ENCODE data around the gene TRAF1. TPM values are rescaled to one million over a fixed set of nuclear protein-coding genes. Genes with fewer than 3 reads are reported as not detected.

TRAF1 gene
- total RNA-seq, 1 donor from 2014 or later, result 16.7 TPM

DNA sequence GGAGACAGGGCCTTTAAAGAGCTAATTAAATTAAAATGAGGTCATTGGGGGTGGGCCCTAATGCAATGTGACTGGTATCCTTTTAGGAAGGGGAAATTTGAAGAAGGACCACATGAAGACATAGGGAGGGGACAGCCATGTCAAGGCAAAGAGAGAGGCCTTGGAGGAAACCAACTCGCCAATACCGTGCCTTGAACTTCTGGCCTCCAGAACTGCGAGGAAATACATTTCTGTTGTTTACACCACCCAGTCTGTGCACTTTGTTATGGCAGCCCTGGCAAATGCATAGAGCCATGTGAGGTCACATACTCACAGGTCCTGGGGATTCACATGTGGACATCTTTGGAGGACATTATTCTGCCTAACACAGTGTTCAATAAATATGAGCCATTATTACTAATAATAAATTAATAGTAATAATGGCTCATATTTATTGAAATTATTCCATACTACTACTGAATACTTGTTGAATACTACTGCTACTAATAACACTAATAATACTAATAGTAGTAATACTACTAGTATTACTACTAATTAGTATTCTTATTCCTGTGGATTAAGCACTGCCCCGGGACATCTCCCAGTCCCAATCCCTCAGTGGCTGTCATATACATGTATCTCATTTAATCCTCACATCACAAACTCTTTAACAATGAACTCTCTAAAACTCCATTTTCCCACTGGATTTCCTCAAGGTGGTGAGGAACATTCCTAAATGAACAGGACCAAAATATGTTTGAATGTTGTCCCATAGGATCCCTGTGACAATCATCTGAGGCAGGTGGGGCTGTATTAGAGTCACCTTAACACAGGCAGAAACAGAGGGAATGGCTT lies 8.4 kb downstream of the TRAF1 start:
- TF ChIP-seq, protein P1, sequence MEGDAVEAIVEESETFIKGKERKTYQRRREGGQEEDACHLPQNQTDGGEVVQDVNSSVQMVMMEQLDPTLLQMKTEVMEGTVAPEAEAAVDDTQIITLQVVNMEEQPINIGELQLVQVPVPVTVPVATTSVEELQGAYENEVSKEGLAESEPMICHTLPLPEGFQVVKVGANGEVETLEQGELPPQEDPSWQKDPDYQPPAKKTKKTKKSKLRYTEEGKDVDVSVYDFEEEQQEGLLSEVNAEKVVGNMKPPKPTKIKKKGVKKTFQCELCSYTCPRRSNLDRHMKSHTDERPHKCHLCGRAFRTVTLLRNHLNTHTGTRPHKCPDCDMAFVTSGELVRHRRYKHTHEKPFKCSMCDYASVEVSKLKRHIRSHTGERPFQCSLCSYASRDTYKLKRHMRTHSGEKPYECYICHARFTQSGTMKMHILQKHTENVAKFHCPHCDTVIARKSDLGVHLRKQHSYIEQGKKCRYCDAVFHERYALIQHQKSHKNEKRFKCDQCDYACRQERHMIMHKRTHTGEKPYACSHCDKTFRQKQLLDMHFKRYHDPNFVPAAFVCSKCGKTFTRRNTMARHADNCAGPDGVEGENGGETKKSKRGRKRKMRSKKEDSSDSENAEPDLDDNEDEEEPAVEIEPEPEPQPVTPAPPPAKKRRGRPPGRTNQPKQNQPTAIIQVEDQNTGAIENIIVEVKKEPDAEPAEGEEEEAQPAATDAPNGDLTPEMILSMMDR (IDR thresholded peaks at IDR 0.05), result no peak

DNA sequence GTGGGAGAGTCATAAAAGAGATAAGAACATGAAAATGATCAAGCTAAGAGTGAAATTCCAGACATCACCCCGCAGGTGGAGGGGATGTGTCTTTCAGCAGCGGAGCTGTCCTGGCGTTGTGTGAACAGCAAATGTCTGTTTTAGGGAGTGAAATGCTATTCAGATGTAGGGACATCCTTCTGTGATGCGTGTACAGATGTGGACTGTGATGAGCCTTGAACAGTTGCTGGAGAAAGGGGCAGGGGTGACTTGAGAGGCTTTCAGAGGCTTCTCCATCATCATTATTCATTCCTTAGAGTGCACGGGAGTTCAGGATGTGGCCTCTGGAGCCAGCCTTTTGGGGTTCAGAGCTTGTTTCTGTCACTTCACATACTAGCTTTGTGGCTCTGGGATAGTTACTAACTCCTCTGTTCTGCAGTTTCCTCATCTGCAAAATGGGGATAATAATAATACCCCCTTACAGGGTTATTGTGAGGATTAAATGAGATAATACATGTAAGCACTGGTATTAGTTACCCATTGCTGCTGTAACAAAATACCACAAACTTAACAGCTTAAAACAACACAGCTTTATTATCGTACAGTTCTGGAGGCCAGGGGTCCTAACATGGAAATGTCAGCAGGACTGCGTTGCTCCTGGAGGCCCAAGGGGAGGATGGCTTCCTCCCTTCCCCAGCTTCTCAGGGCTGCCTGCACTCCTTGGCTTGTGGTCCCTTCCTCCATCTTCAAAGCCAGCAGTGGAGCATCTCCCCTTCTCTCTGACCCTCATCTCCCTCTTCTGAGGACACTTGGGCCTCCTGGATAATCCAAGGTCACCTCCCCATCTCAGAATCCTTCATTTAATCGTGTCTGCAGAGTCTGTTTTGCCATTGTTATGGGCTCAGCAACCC lies 9.4 kb downstream of the TRAF1 start:
- Histone ChIP-seq H3K9me3 (no peaks in the 10 kb centered on the region), H3K27ac (peak overlapping the region; percentile 97 to 98), H3K36me3 (peaks cover 12% of the 10 kb centered on the region in 2 donors), H3K4me3 (no peak overlapping the region), H3K4me1 (peaks cover 36 to 63% of the 10 kb centered on the region in 2 donors), H3K27me3 (no peaks in the 10 kb centered on the region)
- TF ChIP-seq, protein P1 (IDR thresholded peaks at IDR 0.05), result no peak
- no peak for DNase-seq (ENCODE audit: low spot score in 2 of 2)
- intact Hi-C loops (cut with DNase I), result loop anchor here (1.0 to 5.0 kb wide), 2 partner anchors 19 to 40 kb away; partner anchors contain the start of gene PHF19

More for the DNA sequence above, 8.4 kb downstream of the TRAF1 start:
- no peaks in the 10 kb centered on the region for H3K27me3 ChIP-seq
- intact Hi-C loops (cut with DNase I), result loop anchor here (1.0 to 5.0 kb wide), 2 partner anchors 10 to 41 kb away; partner anchors contain the start of gene PHF19
- no peaks in the 10 kb centered on the region for H3K9me3 ChIP-seq
- peak overlapping the region; percentile 97 to 98 for H3K27ac ChIP-seq
- peaks cover 38 to 71% of the 10 kb centered on the region in 2 donors for H3K4me1 ChIP-seq
- H3K36me3 ChIP-seq, result peaks cover 3% of the 10 kb centered on the region in 2 donors
- H3K4me3 ChIP-seq, result no peak overlapping the region
- DNase-seq (ENCODE audit: low spot score in 2 of 2), result no peak

DNA sequence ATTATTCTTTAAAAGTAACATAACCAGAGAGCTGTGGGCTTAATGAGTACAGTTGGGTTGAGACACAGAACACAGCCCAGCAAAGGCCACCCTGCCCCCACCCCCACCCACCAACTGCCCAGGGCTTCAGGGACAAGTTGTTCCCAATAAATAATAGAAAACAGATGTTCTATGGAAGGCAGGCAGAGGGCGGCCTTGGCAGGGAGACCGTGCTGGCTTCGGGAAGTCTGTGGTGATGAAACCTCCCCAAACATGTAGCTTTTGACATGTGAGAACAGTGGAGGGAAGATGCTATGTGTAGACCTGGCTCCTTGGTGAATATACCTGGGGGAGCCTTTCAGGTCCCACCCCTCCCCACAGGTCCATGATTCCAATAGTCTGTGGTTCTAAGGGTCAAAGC lies 10.0 kb downstream of the TRAF1 start:
- Histone ChIP-seq H3K9me3 (no peaks in the 10 kb centered on the region), H3K4me1 (peaks cover 31 to 56% of the 10 kb centered on the region in 2 donors), H3K36me3 (peaks cover 14 to 17% of the 10 kb centered on the region in 2 donors), H3K4me3 (no peak overlapping the region), H3K27me3 (no peaks in the 10 kb centered on the region), H3K27ac (peak overlapping the region; percentile 97 to 98)
- TF ChIP-seq, protein P1 (IDR thresholded peaks at IDR 0.05), result peak; percentile 20 to 39 (median 27)
- DNase-seq (ENCODE audit: low spot score in 2 of 2), result peak; percentile 61 to 92
- intact Hi-C loops (cut with DNase I), result loop anchor here (1.0 to 5.0 kb wide), 2 partner anchors 20 to 39 kb away; partner anchors contain the start of gene PHF19

DNA sequence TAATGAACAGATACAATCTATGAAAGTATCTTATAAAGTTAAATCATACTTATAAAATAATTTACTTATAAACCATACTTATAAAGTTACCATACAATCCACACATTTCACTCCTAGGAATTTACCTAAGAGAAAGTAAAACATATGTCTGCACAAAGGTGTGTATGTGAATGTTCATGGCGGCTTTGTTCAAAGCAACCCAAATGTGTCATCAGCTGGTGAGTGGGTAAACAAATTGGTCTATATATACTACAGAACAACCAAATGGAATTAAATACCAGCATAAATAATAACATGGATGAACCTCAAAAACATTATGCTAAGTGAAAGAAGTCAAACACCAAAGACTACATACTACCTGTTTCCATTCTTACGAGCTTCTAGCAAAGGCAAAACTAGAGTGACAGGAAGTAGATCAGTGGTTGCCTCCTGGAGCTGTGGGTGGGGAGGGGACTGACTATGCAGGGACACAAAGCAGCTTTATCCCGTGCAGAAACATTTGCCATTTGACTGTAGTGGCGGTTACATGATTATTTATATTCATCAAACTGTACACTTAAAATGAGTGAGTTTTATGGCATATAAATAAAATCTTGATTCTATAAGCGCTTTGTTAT lies 10.6 kb downstream of the TRAF1 start:
- no peaks in the 10 kb centered on the region for H3K9me3 ChIP-seq
- peaks cover 31 to 52% of the 10 kb centered on the region in 2 donors for H3K4me1 ChIP-seq
- peaks cover 20 to 24% of the 10 kb centered on the region in 2 donors for H3K36me3 ChIP-seq
- TF ChIP-seq, protein P1 (IDR thresholded peaks at IDR 0.05), result no peak
- no peak for DNase-seq (ENCODE audit: low spot score in 2 of 2)
- H3K27me3 ChIP-seq, result no peaks in the 10 kb centered on the region
- intact Hi-C loops (cut with DNase I), result loop anchor here (1.0 to 5.0 kb wide), 3 partner anchors 20 to 39 kb away; partner anchors contain the start of gene PHF19
- peak overlapping the region; percentile 42 to 98 for H3K27ac ChIP-seq
- no peak overlapping the region for H3K4me3 ChIP-seq

DNA sequence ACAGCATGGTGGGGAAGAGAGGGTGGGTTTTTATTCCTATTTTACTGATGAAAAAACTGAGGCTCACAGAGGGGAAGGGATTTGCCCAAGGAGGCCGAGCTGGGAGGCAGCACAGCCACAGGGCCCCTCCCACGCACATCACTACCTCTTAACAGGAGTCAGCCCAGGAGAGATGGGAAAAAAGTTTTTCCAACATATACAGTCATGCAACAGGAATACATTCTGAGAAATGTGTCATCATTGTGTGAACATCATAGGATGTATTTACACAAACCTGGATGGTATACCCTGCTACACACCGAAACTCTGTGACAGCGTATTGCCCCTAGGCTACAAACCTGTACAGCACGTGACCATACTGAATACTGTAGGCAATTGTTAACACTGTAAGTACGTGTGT lies 11.6 kb downstream of the TRAF1 start:
- H3K4me3 ChIP-seq, result no peak overlapping the region
- H3K27ac ChIP-seq, result peak overlapping the region; percentile 63 to 98
- TF ChIP-seq, protein P1 (IDR thresholded peaks at IDR 0.05), result no peak
- H3K27me3 ChIP-seq, result no peaks in the 10 kb centered on the region
- no peaks in the 10 kb centered on the region for H3K9me3 ChIP-seq
- intact Hi-C loops (cut with DNase I), result loop anchor here (2.0 to 5.0 kb wide), 2 partner anchors 20 to 38 kb away; partner anchors contain the start of gene PHF19
- peaks cover 30 to 47% of the 10 kb centered on the region in 2 donors for H3K4me1 ChIP-seq
- H3K36me3 ChIP-seq, result peaks cover 27 to 31% of the 10 kb centered on the region in 2 donors
- no peak for DNase-seq (ENCODE audit: low spot score in 2 of 2)

Measured in ascending aorta (tissue), 2 donors.